NCI-H524 (cell line): ENCODE measurements around the gene VAV2.

Experiments used
- DNase-seq, 2 experiments: peaks; one replicate each; lab custom pipeline; 2025; lab: John Stamatoyannopoulos, UW

VAV2 gene

DNA sequence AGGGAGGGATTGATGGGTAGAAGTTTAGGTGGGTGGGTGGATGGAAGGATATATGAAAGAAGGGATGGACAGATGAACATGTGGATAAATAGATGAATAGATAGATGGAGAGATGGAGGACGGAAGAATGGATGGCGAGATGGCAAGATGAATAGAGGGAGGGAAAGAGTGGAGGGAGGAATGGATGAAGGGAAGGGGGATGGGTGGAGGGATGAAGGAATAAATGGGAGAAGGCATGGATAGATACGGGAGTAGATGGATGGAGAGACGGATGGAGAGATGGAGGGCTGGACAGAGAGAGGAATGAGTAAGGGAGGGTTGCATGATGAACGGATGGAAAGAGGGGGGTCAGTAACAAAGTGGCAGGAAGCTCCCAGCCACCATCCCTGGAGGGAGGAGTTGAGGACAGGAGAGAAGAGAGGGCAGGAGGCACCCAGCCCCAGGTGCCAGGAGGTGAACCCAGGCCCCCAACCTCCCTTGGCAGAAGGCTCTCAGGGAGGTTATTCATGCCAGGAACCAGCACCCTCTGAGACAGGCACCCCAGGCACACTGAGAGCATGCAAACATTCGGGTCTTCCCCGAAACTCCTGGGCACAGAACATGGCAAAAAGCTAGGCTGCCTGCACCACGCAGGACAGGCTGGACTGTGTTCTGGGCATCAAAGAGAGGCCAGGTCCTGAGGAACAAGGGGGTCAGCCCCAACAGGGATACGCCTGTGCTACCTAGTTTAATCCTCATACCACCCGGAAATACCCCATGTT lies 263.1 kb downstream of the VAV2 start:
- no peak for DNase-seq

DNA sequence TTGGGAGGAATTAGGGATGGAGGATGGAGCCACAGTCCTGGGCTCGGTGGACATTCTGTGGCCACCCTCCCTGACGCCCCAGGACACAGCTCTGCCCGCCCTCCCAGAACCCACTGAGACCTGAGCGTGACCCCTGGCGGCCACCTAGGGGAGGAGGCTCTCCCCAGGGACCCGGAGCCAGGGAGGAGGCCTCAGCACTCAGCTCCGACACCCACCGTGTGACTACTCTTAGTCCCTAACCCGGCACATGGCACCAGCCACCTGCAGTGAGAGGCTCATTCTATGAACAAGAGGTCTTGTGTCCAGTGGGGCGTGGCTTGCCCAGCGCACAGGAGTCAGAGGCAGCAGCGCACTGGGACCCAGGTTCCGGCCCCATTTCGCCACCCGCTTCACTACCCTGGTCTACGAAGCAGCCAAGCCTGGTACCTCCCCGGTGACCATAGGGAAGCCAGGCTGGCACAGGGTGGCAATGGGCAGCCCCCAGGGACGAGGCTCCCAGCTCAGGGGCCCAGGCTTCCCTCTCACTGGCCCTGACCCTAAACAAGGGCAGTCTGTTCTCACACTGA lies 264.2 kb downstream of the VAV2 start:
- DNase-seq = no peak

DNA sequence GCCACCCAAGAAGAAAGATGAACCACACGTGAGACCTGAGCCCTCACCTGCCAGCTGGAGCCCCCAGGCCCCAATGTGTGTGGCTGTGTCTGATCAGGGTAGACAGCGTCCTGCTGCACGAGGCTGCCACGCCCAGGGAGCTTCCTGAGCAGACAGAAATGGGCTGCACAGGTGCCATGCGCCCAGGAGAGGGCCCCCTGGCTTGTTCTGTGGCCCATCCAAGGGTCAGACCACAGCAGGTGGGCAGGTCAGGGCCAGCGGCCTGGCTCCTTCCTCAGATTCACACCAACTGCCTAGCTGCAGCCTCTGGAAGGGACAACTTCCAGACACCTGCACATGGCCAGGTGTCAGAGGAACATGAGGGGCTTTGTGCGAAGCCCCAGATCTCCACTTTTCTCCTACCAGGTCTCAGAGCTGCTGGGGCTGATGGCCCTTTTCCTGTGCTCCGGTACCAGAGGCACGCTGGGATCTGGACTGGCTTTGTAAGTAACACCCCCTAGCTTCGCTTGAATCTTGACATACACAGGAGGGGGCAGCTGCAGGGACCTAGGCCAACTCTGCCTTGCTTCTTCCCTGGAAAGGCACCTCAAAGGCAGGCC lies 264.7 kb downstream of the VAV2 start:
- peak in 1 of 2 experiments; percentile 30 for DNase-seq

DNA sequence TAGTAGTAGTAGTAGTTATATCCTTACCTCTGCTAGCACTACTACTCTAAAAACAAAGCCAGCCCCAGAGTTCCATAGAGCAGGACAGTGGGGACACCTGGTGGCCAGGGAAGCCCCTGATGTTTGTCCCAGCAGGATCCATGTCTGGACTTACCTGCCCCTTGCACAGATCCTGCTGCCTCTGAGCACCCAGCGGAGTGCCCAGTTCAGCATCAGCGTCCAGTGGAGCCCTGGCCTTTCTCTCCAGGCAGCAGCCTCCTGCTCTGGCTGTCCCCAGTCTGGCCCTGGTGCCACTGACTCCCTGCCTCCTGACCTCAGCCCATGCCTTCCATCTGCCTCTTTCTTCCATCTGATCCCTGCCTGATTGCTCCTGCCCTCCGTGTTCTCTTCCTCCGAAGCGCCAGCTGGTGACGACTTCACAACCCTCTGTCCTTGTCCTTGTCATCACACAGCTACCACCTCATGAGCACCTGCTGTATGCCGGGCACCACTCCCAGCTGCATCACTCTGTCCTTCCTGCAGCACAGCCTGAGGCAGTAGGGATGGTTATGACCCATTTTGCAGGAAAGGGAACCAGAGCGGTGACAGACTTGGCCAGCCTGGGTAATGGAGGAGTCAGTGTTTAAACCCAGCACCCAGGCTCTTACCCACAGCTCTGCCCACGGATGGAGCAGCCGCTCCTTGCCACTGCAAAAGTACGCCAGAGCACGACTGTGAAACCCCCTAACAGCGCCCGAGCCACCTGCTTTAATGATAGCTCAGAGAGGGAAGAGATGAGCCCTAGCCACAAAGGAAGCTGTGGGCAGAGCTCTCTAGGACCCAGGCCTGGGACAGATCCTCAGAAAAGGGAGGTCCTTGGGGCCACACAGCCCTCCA lies 265.5 kb downstream of the VAV2 start:
- DNase-seq = peak; percentile 82 to 84

DNA sequence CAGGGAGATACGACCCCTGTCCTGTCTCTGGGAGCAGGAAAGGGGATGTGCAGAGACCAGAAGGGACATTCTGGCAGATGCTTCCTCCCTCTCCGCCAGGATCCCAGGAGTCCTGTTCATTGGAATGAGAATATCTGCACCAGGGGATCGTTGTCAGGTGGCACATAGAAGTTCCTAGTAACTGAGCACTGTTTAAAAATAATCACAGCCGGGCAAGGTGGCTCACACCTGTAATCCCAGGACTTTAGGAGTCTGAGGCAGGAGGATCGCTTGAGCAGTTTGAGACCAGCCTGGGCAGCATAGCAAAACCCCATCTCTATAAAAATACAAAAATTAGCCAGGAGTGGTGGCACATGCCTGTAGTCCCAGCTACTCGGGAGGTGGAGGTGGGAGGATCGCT lies 266.2 kb downstream of the VAV2 start:
- DNase-seq = no peak

DNA sequence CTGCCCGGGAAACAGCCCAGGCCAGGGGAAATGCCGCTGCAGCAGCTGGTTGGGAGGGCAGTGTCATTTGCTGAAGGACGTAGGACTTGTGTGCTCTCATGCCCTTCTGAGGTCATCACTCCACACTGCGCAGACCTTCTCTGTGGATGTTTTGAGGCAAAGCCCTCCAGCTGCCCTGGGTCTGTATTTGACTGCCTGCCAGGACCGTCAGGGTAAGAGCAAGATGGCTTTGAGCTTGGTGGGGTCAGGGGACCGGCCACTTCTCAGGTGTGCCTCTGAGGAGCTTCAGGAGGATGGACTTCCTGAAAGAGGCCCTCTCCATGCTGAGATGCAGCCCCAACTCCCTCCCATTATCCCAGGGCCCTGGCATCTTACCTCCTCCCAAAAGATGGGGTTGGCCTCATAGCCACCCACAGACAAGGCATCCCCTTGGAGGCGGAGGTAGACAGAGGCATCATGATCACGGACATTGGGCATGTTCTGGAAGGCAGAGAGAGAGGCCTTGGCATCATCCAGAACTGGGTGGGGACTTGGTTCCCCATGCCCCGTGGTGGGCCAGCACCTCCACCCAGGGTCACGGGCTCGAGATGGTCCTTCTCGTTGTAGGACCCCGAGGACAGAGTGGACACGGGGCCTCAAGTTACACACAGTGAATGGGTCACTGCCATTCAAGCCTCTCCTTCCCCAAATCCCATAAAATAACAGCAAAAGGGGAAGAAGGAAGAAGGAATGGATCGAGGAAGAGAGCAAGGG lies 273.4 kb downstream of the VAV2 start:
- no peak for DNase-seq

DNA sequence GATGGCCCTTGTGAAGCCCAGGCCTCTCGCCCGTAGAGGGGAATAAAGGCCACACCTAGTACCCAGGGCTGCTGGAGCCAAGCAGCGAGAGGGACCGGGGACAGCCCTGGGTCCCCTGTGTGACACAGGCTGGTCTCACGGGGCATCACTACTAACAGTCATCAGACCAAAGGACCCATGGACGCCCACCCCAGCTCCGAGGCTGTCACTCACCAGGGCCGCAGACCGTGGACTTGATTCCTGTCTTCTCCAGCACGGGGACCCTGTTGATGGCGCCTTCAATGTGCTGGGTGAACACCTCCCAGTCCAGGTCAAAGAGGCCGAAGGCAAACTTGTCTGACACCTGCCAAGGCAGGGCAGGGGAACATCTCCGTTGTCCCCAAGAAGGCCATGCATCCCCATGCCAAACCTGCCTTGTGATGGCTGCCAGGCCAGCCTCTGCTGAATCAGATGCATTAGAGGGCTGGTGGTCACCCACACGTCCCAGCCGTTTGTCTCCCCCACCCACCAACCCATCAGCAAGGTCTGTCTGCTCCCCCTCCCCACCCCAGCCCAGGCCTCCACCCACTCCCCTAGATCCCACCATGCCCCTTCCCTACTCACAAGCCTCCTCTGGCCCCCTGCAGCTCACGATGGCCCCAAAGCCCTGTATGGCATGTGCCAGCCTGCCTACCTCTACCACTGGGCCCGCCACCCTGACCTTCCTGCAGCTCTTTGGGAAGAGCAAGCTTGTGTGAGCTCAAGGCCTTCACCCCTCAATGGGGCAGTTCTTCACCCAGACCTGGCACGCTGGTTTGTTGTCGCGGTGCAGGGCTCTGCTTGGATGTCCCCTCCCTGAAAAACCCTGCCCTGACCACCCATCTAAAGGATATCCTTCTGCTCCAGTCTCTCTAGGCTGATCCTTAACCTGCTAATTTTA lies 274.8 kb downstream of the VAV2 start:
- no peak for DNase-seq

DNA sequence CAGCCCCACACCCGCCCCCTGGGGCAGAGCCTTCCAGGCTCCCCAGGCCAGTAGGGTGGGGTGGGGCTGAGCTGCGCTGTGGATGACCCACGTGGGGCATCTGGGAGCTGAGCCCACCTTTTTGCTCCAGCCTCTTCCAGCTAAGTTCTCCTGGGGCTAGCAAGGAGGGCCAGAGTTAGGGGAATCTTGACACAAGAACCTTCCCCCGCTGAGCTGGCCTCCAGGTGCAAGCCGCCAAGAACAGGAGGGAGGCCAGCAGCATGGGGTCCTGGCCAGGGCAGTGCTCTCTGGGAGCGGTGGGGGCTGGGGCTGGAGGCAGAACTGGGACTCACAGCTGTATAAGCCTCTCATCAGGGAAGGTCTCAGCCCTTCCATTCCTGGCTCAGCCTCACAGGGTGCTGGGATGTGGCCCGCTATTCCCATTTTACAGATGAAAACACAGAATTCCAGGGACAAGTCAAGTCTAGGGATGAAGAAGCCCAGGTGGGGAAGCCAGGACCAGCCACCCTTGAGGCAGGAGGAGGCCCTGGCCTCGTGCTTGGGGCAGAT lies 275.5 kb downstream of the VAV2 start:
- no peak for DNase-seq

DNA sequence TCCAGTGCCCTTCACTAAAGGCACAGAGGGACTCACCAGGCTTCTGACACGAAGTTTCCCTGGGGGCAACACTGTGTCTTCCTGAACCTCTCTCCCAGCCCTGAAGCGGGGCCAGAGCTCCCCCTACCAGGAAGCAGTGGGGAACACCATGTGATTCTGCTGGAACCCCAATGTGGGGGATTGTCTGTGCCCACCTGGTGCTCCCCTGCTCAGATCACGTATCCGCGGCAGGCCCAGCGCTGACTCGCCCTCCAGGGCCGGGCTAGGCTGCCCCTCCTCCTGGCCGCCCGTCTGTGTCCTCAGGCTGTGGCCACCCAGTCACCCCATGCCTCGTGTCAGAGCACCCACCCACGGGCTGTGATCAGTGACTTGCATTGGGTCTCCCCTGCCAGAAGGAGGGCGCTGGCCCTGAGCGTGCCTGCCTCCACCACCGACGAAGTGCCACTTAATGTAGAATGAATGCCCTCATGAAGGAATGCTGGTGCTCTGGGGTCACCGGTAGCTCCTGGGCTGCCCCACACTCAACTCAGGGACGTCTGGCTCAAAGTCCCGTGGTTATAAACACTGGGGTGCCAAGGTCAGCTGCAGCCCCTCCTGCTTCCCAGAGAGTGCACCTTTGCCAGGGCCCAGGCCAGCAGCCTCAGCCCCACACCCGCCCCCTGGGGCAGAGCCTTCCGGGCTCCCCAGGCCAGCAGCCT lies 276.1 kb downstream of the VAV2 start:
- DNase-seq = peak; percentile 81 to 93

DNA sequence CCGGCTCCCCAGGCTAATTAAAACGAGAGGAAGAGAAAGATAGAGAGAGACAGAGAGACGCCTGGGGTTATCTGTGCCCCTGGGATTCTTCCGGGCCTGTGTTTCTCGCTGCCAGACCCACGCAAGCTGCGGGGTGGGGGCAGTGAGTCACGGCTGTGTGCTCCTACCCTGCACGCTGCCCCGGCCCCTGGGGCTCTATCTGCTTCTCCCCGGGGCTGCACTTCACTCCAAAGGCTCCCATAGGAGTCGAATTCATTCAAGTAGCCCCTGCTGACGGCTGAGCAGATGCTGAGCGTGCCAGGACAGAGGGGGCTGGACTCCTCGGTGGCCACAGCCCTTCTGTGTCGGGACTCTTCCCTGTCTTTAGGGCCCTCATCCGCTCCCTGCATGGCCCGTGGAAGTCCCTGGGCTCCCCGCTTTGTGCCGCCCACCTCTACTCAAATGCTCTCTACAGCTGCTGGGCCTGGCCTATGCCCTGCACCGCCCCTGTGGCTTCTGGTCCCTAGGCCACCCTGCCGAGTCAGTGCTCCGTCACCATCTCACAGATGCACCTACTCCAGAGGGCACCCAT lies 276.7 kb downstream of the VAV2 start:
- peak in 1 of 2 experiments; percentile 66 for DNase-seq

DNA sequence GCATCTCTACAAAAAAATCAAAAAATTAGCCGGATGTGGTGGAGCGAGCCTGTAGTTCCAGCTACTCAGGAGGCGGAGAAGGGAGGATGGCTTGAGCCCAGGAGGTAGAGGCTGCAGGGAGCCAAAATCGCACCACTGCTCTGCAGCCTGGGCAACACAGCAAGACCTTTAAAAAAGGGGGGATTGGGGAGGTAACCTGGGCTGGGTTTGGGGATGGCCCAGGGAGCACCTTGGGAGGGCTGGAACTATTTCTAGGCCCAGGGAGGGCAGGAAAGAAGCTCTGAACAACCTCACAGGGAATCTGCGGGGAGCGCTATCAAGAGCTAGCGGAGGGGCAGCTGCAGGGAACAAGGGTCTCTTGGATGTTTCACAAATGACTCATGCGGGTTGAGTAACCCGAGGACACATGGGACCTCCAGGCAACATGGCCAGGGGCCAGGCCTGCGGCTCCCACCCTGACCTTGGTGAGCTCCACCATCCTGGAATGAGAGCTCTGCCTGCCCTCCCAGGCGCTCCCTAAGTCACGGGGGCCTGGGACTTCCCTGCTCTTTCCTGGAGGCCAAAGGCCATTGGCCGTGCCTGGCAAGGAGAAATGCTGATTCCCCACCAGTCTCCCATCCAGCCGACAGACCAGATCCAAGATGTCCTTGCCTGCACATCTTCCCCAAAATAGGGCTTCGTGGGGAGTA lies 277.4 kb downstream of the VAV2 start:
- peak in 1 of 2 experiments; percentile 47 for DNase-seq

DNA sequence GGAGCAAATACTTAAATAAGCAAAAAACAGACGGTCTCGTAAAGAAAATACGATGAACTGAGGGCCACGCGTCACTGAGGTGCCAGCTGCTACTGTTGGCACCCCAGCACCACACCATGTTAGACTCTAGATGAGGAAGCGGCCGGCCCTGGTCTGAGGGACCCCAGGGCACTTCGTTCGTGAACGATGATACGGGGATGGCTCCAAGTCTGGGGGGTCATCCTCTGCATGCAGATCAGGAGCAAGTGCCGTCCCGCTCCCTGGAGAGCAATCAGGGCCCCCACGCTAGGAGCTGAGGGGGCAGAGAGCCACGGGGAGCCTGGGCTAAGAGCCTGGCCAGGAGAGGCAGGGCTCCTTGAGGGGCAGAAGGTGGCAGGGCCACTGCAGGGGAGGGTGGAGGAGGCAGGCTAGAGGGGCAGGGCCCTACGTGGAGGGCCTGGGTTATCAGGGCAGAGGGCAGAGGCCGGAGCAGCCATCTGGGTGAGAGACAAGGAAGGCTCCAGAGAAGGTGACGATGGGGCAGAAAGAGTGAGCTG lies 278.1 kb downstream of the VAV2 start:
- DNase-seq = no peak

DNA sequence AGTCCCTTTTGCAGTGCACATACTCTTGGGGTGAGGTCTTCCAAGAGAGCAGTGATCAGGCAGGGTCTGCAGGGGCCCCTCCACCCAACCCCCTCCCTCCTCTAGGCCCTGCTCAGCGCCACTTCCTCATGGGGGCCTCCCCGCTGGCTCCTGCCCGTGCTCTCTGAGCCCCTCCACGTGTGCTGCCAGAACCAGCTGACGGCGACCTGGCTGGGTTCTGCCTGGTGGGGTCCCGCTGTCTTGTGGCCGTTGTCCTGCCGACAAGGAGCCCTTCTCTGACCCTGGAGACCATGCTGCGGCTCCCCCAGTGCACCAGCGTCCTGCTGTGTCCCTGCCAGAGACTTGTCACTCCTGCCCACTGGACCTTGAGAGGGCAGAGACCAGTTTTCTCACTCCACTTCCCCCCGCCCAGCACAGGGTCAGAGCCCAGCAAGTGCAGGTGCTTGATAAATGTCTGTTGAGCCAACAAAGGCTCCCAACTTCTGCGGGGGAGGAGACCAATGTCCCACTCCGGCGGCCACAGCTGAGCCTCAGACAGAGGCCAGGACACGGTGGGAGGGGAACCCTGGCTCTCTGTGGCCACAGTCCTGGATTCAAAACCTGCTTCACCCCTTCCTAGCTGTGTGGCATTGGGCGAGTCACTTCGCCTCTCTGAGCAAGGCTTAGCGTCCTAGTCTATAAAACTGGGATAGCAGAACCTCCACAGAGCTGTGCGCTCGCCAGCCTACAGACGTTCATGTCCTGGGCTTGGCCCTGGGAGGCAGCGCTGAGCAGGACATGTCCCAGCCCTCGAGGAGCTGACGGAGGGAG lies 278.8 kb downstream of the VAV2 start:
- DNase-seq = peak in 1 of 2 experiments; percentile 54

DNA sequence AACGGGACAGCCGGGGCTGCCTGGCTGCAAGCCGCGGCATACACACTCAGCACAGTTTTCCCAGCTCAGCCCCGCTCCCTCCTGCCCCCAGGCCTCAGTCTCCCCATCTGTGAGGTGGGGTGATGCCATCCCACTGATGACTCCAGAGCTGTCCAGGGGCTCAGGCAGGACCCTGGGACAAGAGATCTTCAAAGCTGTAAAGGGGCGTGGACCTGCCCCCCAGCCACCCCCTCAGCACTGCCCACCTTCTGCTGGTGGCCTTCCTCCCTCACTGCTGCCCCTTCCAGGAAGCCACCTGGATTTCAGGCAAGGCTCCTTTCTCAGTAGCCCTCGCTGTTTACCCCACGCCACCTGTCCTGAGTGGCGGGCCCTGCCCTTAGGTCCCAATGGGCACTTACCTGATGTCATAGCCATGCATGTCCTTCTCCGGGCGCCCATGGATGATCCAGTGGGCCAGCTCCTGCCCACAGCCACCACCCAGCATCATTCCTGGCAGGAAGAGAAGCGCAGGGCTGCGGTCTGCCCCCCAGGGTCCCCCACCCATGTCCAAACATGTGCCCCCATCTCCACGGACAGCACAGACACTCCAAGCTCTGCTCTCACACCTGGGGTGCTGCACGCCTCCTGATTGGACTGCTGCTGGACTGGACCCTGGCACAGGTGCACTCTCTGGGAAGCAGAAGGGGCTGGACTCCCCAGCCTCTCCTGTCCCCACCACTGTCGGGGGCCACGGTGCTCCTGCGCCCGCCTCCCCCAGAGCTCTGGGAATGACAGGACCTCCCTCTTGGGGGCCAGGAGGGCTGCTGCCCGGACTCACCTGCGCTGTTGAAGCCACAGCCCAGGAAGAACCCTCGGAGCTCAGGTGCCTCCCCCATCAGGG lies 279.7 kb downstream of the VAV2 start:
- no peak for DNase-seq
